SK-N-SH (cell line): ENCODE results near the gene KIF16B. TPM values are rescaled to one million over a fixed set of nuclear protein-coding genes. Genes with fewer than 3 reads are reported as not detected.

Experiments used
- CTCF ChIA-PET: fragments of 300-600, 350-600 bp; formaldehyde crosslinking; extraction: SDS; loops from one replicate; lab custom pipeline; 2021; lab: Yijun Ruan, JAX
- POLR2A ChIA-PET: fragments of 350-600 bp; sonication (Branson Sonifier 250); formaldehyde crosslinking; extraction: SDS; loops from one replicate; lab custom pipeline; 2020; ENCODE audit warnings: antibody characterized with exemption, inconsistent platforms; lab: Yijun Ruan, JAX
- DNase-seq: peaks from one replicate; pipeline ENCODE4 v3.0.0; 2012
- H2AFZ ChIP-seq: fragments of 200-600 bp; sonication (generic); 2 replicates; pipeline ENCODE4 v1.8.1; 2016; ENCODE audit warnings: antibody characterized with exemption, mild to moderate bottlenecking, low read depth
- H3F3A ChIP-seq: fragments of 200-600 bp; sonication (generic); replicated peaks from 2 replicates; pipeline ENCODE3; 2016; ENCODE audit warnings: antibody characterized with exemption, mild to moderate bottlenecking; ENCODE audit not compliant: insufficient read depth
- H3K27ac ChIP-seq, 2 experiments: fragments of 200-500 bp in 1 of 2; fragments of 200-600 bp in 1 of 2; sonication (Bioruptor generic) in 1 of 2; sonication (generic), shearing (Covaris generic) in 1 of 2; 2 replicates each; pipeline versions ENCODE4 v1.5.1 to v1.6.1; 2014 to 2016; ENCODE audit warnings: low read depth in 2 of 2, inconsistent platforms in 1 of 2, low read length in 1 of 2, mild to moderate bottlenecking in 1 of 2, mixed read lengths in 1 of 2
- H3K27me3 ChIP-seq: fragments of 200-600 bp; sonication (generic), shearing (Covaris generic); 2 replicates; pipeline ENCODE4 v1.6.1; 2016; ENCODE audit warnings: mixed run types; ENCODE audit not compliant: insufficient read depth
- H3K36me3 ChIP-seq, 2 experiments: fragments of 200-500 bp in 1 of 2; fragments of 200-600 bp in 1 of 2; sonication (Bioruptor generic) in 1 of 2; sonication (generic) in 1 of 2; replicated peaks in 1 of 2; 2 replicates each; pipeline versions ENCODE3 to v1.5.1; 2014 to 2016; ENCODE audit warnings: low read length in 1 of 2, mild to moderate bottlenecking in 1 of 2; ENCODE audit not compliant: insufficient read depth in 2 of 2, control insufficient read depth in 1 of 2
- H3K4me1 ChIP-seq, 2 experiments: fragments of 200-500 bp in 1 of 2; fragments of 200-600 bp in 1 of 2; sonication (Bioruptor generic) in 1 of 2; sonication (generic), shearing (Covaris generic) in 1 of 2; 2 replicates each; pipeline versions ENCODE4 v1.5.1 to v1.6.1; 2014 to 2016; ENCODE audit warnings: low read depth in 1 of 2, low read length in 1 of 2, mixed run types in 1 of 2; ENCODE audit not compliant: insufficient read depth in 2 of 2, control insufficient read depth in 1 of 2
- H3K4me2 ChIP-seq: fragments of 200-600 bp; sonication (generic), shearing (Covaris generic); 2 replicates; pipeline ENCODE4 v1.6.1; 2017; ENCODE audit warnings: mixed run types
- H3K4me3 ChIP-seq, 2 experiments: fragments of 200-500 bp in 1 of 2; fragments of 200-600 bp in 1 of 2; sonication (Bioruptor generic) in 1 of 2; sonication (generic), shearing (Covaris generic) in 1 of 2; 2 replicates each; pipeline versions ENCODE4 v1.5.1 to v1.8.1; 2014 to 2016; ENCODE audit warnings: low read depth in 2 of 2, inconsistent platforms in 1 of 2, low read length in 1 of 2, mild to moderate bottlenecking in 1 of 2, mixed read lengths in 1 of 2, moderate library complexity in 1 of 2
- H3K79me2 ChIP-seq: fragments of 200-600 bp; sonication (generic); 2 replicates; pipeline ENCODE4 v1.8.1; 2017; ENCODE audit warnings: mild to moderate bottlenecking; ENCODE audit not compliant: insufficient read depth
- H3K9ac ChIP-seq: fragments of 200-600 bp; sonication (generic); 2 replicates; pipeline ENCODE4 v1.6.1; 2017; ENCODE audit warnings: mixed run types
- H3K9me2 ChIP-seq: fragments of 200-600 bp; sonication (generic); 2 replicates; pipeline ENCODE4 v1.6.1; 2017; ENCODE audit warnings: mixed run types
- H3K9me3 ChIP-seq: fragments of 200-600 bp; sonication (generic); 2 replicates; pipeline ENCODE4 v1.6.1; 2017; ENCODE audit warnings: mixed run types, mild to moderate bottlenecking, moderate library complexity
- H4K20me1 ChIP-seq: fragments of 200-600 bp; sonication (generic); 2 replicates; pipeline ENCODE4 v1.6.1; 2017; ENCODE audit warnings: mild to moderate bottlenecking, mixed run types; ENCODE audit not compliant: insufficient read depth
- CHD2 ChIP-seq: fragments of 150-350 bp; IDR thresholded peaks from 2 replicates; pipeline ENCODE4 v1.6.1; 2018; ENCODE audit warnings: low read length; ENCODE audit not compliant: partially characterized antibody
- EP300 ChIP-seq, 2 experiments: IDR thresholded peaks; 2 replicates each; pipeline versions ENCODE4 v1.4.0 to v1.6.1; 2012; ENCODE audit warnings: borderline replicate concordance in 1 of 2, low read depth in 1 of 2, low read length in 1 of 2
- FOSL2 ChIP-seq: IDR thresholded peaks from 2 replicates; pipeline ENCODE4 v1.4.0; 2012; ENCODE audit warnings: low read depth, mild to moderate bottlenecking, moderate library complexity, borderline replicate concordance
- FOXJ3 ChIP-seq: sonication (generic); formaldehyde crosslinking; IDR thresholded peaks from 2 replicates; pipeline ENCODE4 v1.5.1; 2020; ENCODE audit warnings: mild to moderate bottlenecking, missing genetic modification reagents
- JUND ChIP-seq: IDR thresholded peaks from 2 replicates; pipeline ENCODE4 v1.4.0; 2012
- MXI1 ChIP-seq: IDR thresholded peaks from 2 replicates; pipeline ENCODE4 v1.6.1; 2012; ENCODE audit warnings: mild to moderate bottlenecking, low read depth, low read length, improper control_type of control experiment
- NFIC ChIP-seq: IDR thresholded peaks from 2 replicates; pipeline ENCODE4 v1.4.0; 2012; ENCODE audit warnings: borderline replicate concordance
- NRF1 ChIP-seq: IDR thresholded peaks from 2 replicates; pipeline ENCODE4 v1.6.1; 2012; ENCODE audit warnings: low read depth, mild to moderate bottlenecking, low read length
- RAD21 ChIP-seq: IDR thresholded peaks from 2 replicates; pipeline ENCODE4 v1.6.1; 2012; ENCODE audit warnings: mild to moderate bottlenecking, low read length
- RCOR1 ChIP-seq: fragments of 150-350 bp; IDR thresholded peaks from 2 replicates; pipeline ENCODE4 v1.6.1; 2017; ENCODE audit warnings: antibody characterized with exemption, low read length
- RFX5 ChIP-seq: IDR thresholded peaks from 2 replicates; pipeline ENCODE4 v1.6.1; 2012; ENCODE audit warnings: mild to moderate bottlenecking, improper control_type of control experiment, low read length
- TEAD4 ChIP-seq: IDR thresholded peaks from 2 replicates; pipeline ENCODE4 v1.4.0; 2012; ENCODE audit warnings: mild to moderate bottlenecking, borderline replicate concordance; ENCODE audit not compliant: insufficient read depth
- YY1 ChIP-seq: IDR thresholded peaks from 2 replicates; pipeline ENCODE4 v1.4.0; 2012; ENCODE audit warnings: low read depth, mild to moderate bottlenecking
- WGBS: methylation state at CpG from one replicate; pipeline ENCODE4 v1.1.6; 2017; ENCODE audit warnings: low lambda C conversion rate; 5-methylcytosine and 5-hydroxymethylcytosine counted together
- polyA plus RNA-seq, 3 experiments: library from polyadenylated mRNA; depleted of rRNA; stranded (reverse); fragments of >200 nt; gene quantifications; 2 replicates each; pipeline ENCODE4 v1.2.3, GENCODE V29; 2012
- TF ChIP-seq, protein P1 (sequence below): IDR thresholded peaks from 2 replicates; pipeline ENCODE4 v1.4.0; 2012; ENCODE audit warnings: low read depth, borderline replicate concordance
- TF ChIP-seq, protein P2 (sequence below): IDR thresholded peaks from 2 replicates; pipeline ENCODE4; 2012
- TF ChIP-seq, protein P3 (sequence below): fragments of 150-350 bp; IDR thresholded peaks from 2 replicates; pipeline ENCODE4 v1.6.1; 2016; ENCODE audit warnings: mild to moderate bottlenecking, low read depth, low read length
- TF ChIP-seq, protein P4 (sequence below): fragments of 200-600 bp; sonication (generic); IDR thresholded peaks from 2 replicates; pipeline ENCODE4 v1.6.1; 2017; ENCODE audit warnings: antibody characterized with exemption, mild to moderate bottlenecking, moderate library complexity

Gene KIF16B
- polyA plus RNA-seq, 1 of the 3 experiments (the other 2 are of a cell fraction), result 3.3 TPM

DNA sequence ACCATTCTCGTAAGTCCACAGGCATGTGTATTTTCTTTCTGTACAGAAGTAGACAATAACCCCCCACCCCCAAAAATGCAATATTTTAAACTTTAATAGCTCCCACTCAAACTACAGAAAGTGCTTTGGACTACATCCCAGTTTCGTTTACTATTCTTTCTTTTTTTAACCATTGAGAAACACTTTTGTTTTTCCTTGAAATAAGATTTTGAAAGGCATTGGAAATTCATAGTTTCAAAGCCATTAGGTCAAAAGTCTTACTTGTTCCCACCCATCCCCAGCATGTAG is 140.0 kb downstream of the KIF16B start:
- H3K36me3 ChIP-seq, result peaks cover 0 to 3% of the 10 kb centered on the region in 2 experiments
- ChIA-PET POLR2A (no interaction called here), CTCF (interaction anchor here (0.9 to 1.9 kb wide), 3 partner anchors 13 to 190 kb away, joined by 3 to 8 read pairs (median 4); no protein-coding TSS in a partner anchor)
- no peak overlapping the region for H3K9ac ChIP-seq
- no peaks in the 10 kb centered on the region for H3K79me2 ChIP-seq
- no peaks in the 10 kb centered on the region for H3K9me3 ChIP-seq
- no peak overlapping the region for H2AFZ ChIP-seq
- no peaks in the 10 kb centered on the region; a peak in 1 of 4 replicates for H3K4me1 ChIP-seq
- no peak overlapping the region for H3K4me2 ChIP-seq
- H3K4me3 ChIP-seq, result no peak overlapping the region
- 71% methylated on average over 2 of the region's 2 CpGs for WGBS
- no peaks in the 10 kb centered on the region for H3K9me2 ChIP-seq
- no peaks in the 10 kb centered on the region for H4K20me1 ChIP-seq
- TF ChIP-seq NFIC, result no peak
- no peak for TF ChIP-seq RFX5
- TF ChIP-seq FOSL2, result no peak
- TF ChIP-seq NRF1, result no peak
- no peak for TF ChIP-seq TEAD4
- no peak for TF ChIP-seq MXI1
- no peak for TF ChIP-seq EP300 (IDR thresholded peaks at IDR 0.05; ENCODE audit: borderline replicate concordance in 1 of 2, low read depth in 1 of 2, low read length in 1 of 2)
- TF ChIP-seq RCOR1, result no peak
- TF ChIP-seq CHD2, result no peak
- TF ChIP-seq, protein P1, sequence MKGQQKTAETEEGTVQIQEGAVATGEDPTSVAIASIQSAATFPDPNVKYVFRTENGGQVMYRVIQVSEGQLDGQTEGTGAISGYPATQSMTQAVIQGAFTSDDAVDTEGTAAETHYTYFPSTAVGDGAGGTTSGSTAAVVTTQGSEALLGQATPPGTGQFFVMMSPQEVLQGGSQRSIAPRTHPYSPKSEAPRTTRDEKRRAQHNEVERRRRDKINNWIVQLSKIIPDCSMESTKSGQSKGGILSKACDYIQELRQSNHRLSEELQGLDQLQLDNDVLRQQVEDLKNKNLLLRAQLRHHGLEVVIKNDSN, result no peak
- TF ChIP-seq JUND, result no peak
- TF ChIP-seq, protein P2, sequence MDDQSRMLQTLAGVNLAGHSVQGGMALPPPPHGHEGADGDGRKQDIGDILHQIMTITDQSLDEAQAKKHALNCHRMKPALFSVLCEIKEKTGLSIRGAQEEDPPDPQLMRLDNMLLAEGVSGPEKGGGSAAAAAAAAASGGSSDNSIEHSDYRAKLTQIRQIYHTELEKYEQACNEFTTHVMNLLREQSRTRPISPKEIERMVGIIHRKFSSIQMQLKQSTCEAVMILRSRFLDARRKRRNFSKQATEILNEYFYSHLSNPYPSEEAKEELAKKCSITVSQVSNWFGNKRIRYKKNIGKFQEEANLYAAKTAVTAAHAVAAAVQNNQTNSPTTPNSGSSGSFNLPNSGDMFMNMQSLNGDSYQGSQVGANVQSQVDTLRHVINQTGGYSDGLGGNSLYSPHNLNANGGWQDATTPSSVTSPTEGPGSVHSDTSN, result no peak
- TF ChIP-seq, protein P3, sequence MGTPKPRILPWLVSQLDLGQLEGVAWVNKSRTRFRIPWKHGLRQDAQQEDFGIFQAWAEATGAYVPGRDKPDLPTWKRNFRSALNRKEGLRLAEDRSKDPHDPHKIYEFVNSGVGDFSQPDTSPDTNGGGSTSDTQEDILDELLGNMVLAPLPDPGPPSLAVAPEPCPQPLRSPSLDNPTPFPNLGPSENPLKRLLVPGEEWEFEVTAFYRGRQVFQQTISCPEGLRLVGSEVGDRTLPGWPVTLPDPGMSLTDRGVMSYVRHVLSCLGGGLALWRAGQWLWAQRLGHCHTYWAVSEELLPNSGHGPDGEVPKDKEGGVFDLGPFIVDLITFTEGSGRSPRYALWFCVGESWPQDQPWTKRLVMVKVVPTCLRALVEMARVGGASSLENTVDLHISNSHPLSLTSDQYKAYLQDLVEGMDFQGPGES, result no peak
- no peak for TF ChIP-seq RAD21
- TF ChIP-seq FOXJ3, result no peak
- no peak for TF ChIP-seq YY1
- TF ChIP-seq, protein P4, sequence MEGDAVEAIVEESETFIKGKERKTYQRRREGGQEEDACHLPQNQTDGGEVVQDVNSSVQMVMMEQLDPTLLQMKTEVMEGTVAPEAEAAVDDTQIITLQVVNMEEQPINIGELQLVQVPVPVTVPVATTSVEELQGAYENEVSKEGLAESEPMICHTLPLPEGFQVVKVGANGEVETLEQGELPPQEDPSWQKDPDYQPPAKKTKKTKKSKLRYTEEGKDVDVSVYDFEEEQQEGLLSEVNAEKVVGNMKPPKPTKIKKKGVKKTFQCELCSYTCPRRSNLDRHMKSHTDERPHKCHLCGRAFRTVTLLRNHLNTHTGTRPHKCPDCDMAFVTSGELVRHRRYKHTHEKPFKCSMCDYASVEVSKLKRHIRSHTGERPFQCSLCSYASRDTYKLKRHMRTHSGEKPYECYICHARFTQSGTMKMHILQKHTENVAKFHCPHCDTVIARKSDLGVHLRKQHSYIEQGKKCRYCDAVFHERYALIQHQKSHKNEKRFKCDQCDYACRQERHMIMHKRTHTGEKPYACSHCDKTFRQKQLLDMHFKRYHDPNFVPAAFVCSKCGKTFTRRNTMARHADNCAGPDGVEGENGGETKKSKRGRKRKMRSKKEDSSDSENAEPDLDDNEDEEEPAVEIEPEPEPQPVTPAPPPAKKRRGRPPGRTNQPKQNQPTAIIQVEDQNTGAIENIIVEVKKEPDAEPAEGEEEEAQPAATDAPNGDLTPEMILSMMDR, result no peak
- H3F3A ChIP-seq, result no peaks in the 10 kb centered on the region
- no peak for DNase-seq
- no peak overlapping the region for H3K27ac ChIP-seq
- H3K27me3 ChIP-seq, result no peaks in the 10 kb centered on the region
